WTC11 (cell line): ENCODE results near the gene ELP5. TPM values are rescaled to one million over a fixed set of nuclear protein-coding genes. Genes with fewer than 3 reads are reported as not detected.

Experiments
- AR ChIP-seq: fragments of 250-450 bp; sonication (Bioruptor Pico); IDR thresholded peaks from 2 replicates; pipeline ENCODE4 v1.9.0; 2021; ENCODE audit warnings: mild to moderate bottlenecking
- ATF2 ChIP-seq: sonication (generic); formaldehyde crosslinking; IDR thresholded peaks from 2 replicates; pipeline ENCODE4 v1.8.1; 2022; ENCODE audit warnings: low read depth, missing genetic modification reagents, borderline replicate concordance
- CDX4 ChIP-seq: fragments of 250-450 bp; sonication (Bioruptor Pico); IDR thresholded peaks from 2 replicates; pipeline ENCODE4 v1.9.0; 2021; ENCODE audit warnings: moderate library complexity, mild to moderate bottlenecking, inconsistent platforms, borderline replicate concordance
- E2F4 ChIP-seq: sonication (generic); formaldehyde crosslinking; IDR thresholded peaks from 2 replicates; pipeline ENCODE4 v1.8.1; 2022; ENCODE audit warnings: low read depth, mild to moderate bottlenecking, moderate library complexity, missing genetic modification reagents, borderline replicate concordance
- ERG ChIP-seq: fragments of 250-450 bp; sonication (Bioruptor Pico); IDR thresholded peaks from 2 replicates; pipeline ENCODE4 v1.8.0; 2021; ENCODE audit warnings: mild to moderate bottlenecking
- ESRRA ChIP-seq: sonication (generic); formaldehyde crosslinking; IDR thresholded peaks from 2 replicates; pipeline ENCODE4 v1.8.1; 2022; ENCODE audit warnings: mild to moderate bottlenecking, missing genetic modification reagents, borderline replicate concordance
- JUN ChIP-seq: sonication (generic); formaldehyde crosslinking; IDR thresholded peaks from 2 replicates; pipeline ENCODE4 v1.8.0; 2023; ENCODE audit warnings: mild to moderate bottlenecking, missing genetic modification reagents
- PRRX2 ChIP-seq: fragments of 250-450 bp; sonication (Bioruptor Pico); IDR thresholded peaks from 2 replicates; pipeline ENCODE4 v1.8.0; 2021; ENCODE audit warnings: mild to moderate bottlenecking
- STAT6 ChIP-seq: sonication (generic); formaldehyde crosslinking; conservative IDR thresholded peaks from 2 replicates; pipeline ENCODE4 v1.8.1; 2023; ENCODE audit warnings: mild to moderate bottlenecking, low read depth, missing genetic modification reagents, moderate library complexity
- TEAD1 ChIP-seq: sonication (generic); formaldehyde crosslinking; IDR thresholded peaks from 2 replicates; pipeline ENCODE4 v1.8.0; 2022; ENCODE audit warnings: mild to moderate bottlenecking, missing genetic modification reagents
- ZBTB21 ChIP-seq: sonication (generic); formaldehyde crosslinking; IDR thresholded peaks from 2 replicates; pipeline ENCODE4 v1.8.1; 2023; ENCODE audit warnings: mild to moderate bottlenecking, missing genetic modification reagents, borderline replicate concordance
- ZMAT4 ChIP-seq: fragments of 250-450 bp; sonication (Bioruptor Pico); IDR thresholded peaks from 2 replicates; pipeline ENCODE4 v1.9.0; 2021; ENCODE audit warnings: mild to moderate bottlenecking
- ZNF416 ChIP-seq: fragments of 250-450 bp; sonication (Bioruptor Pico); IDR thresholded peaks from 2 replicates; pipeline ENCODE4 v1.9.0; 2021; ENCODE audit warnings: mild to moderate bottlenecking, inconsistent platforms
- ZNF671 ChIP-seq: fragments of 250-450 bp; sonication (Bioruptor Pico); IDR thresholded peaks from 2 replicates; pipeline ENCODE4 v1.8.0; 2021; ENCODE audit warnings: mild to moderate bottlenecking
- total RNA-seq: library from RNA; stranded (reverse); gene quantifications from 3 replicates; pipeline ENCODE4 v1.2.3, GENCODE V29; 2021
- TF ChIP-seq, protein P1 (sequence below): fragments of 250-450 bp; sonication (Bioruptor Pico); IDR thresholded peaks from 2 replicates; pipeline ENCODE4 v1.9.0; 2021; ENCODE audit warnings: mild to moderate bottlenecking, borderline replicate concordance
- TF ChIP-seq, protein P2 (sequence below): fragments of 250-450 bp; sonication (Bioruptor Pico); conservative IDR thresholded peaks from 2 replicates; pipeline ENCODE4 v1.9.0; 2021; ENCODE audit warnings: mild to moderate bottlenecking

ELP5 gene
- total RNA-seq, 1 experiment from 2014 or later = 101 TPM

DNA sequence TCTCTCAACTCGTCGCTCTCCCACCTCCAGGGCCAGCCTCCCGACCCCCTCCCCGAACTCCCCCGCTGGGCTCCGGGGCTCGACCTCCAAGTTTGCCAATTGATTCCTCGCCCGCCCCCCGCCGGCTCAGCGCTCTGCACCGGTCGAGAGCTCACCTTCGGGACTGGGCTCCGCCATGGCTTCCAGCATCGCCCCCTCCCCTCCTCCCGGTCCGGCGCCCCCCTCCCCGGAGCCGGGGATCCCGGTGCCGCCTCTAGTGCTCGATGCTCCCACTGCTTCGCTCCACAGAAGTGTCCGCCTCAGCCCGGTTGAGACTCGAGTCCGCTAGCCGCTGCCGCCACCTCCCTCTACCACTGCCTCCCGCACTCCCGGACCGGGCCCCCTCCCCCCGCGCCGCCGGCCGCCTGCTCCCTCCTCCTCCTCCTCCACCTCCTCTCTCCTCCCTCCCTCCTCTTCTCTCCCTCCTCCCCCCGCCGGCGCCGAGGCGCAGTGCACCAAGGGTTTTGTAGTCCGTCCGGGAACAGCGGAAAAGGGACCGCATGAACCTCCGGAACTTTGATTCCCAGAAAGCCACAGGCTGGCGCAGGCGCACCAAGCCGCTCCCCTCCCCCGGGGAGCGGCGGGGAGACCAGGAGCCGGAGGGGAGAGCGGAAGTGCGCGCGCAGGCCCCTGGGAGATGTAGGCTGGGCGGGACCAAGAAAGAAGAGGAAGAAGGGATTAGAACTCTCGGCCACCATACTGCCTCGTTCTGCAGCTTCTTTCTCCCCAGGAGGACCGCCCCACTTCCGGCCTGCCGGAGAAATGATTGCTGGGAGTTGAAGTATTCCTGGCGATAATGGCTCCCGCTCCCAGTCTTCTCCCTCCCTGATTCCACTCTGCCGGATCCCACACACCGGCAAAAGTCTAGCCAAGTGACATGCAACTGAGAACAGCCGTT lies 12.7 kb upstream of the ELP5 start, which contains the start of gene PHF23 (continued):
- no peak for TF ChIP-seq AR (CRISPR knock-in tag)
- no peak for TF ChIP-seq ESRRA (CRISPR knock-in tag)
- no peak for TF ChIP-seq ZNF416 (CRISPR knock-in tag)
- TF ChIP-seq PRRX2 (CRISPR knock-in tag) = no peak
- TF ChIP-seq ERG = no peak
- no peak for TF ChIP-seq STAT6 (CRISPR knock-in tag)
- TF ChIP-seq CDX4 (CRISPR knock-in tag) = no peak
- no peak for TF ChIP-seq ZBTB21
- peak; percentile 60; the same call in 1 of the 2 replicates for TF ChIP-seq JUN (CRISPR knock-in tag)
- TF ChIP-seq E2F4 (CRISPR knock-in tag) = no peak
- TF ChIP-seq ZNF671 (CRISPR knock-in tag) = no peak
- TF ChIP-seq TEAD1 (CRISPR knock-in tag) = 0 out of 2 replicates have a peak, but pooled peaks have one; percentile 43
- TF ChIP-seq, protein P1, sequence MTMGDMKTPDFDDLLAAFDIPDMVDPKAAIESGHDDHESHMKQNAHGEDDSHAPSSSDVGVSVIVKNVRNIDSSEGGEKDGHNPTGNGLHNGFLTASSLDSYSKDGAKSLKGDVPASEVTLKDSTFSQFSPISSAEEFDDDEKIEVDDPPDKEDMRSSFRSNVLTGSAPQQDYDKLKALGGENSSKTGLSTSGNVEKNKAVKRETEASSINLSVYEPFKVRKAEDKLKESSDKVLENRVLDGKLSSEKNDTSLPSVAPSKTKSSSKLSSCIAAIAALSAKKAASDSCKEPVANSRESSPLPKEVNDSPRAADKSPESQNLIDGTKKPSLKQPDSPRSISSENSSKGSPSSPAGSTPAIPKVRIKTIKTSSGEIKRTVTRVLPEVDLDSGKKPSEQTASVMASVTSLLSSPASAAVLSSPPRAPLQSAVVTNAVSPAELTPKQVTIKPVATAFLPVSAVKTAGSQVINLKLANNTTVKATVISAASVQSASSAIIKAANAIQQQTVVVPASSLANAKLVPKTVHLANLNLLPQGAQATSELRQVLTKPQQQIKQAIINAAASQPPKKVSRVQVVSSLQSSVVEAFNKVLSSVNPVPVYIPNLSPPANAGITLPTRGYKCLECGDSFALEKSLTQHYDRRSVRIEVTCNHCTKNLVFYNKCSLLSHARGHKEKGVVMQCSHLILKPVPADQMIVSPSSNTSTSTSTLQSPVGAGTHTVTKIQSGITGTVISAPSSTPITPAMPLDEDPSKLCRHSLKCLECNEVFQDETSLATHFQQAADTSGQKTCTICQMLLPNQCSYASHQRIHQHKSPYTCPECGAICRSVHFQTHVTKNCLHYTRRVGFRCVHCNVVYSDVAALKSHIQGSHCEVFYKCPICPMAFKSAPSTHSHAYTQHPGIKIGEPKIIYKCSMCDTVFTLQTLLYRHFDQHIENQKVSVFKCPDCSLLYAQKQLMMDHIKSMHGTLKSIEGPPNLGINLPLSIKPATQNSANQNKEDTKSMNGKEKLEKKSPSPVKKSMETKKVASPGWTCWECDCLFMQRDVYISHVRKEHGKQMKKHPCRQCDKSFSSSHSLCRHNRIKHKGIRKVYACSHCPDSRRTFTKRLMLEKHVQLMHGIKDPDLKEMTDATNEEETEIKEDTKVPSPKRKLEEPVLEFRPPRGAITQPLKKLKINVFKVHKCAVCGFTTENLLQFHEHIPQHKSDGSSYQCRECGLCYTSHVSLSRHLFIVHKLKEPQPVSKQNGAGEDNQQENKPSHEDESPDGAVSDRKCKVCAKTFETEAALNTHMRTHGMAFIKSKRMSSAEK = no peak
- TF ChIP-seq, protein P2, sequence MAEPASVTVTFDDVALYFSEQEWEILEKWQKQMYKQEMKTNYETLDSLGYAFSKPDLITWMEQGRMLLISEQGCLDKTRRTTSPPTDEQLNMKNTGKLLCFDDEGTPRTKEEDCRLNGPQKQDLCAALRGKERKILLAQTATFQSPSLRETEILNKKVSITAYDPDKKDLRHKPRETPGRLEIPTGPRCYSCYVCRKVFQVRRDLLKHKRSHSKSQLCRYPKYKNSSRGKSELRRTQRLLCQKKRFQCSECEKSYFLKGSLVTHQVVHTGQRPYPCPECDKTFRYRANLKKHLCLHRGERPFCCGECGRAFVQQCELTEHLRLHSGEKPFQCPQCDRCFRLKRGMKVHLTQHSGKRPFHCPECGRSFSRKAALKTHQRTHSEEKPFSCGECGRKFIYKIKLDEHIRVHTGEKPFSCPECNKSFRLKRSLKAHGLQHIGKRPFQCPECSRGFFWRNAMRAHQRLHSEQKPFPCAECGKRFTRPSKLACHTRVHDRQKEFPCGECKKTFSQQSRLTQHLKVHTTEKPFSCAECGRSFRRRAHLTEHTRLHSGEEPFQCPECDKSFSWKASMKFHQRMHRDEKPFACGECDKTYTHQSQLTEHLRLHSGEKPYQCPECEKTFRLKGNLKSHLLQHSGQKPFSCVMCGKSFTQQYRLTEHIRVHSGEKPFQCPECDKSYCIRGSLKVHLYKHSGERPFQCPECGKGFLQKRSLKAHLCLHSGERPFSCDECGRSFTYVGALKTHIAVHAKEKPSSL (CRISPR knock-in tag) = no peak
- TF ChIP-seq ZMAT4 (CRISPR knock-in tag) = no peak
- TF ChIP-seq ATF2 (CRISPR knock-in tag) = no peak
